ENCODE data around the gene UCHL1. TPM values are rescaled to one million over a fixed set of nuclear protein-coding genes. Genes with fewer than 3 reads are reported as not detected.

Gene UCHL1
- total and polyA plus RNA-seq, 2 experiments from 2014 or later = 111 to 158 TPM

DNA sequence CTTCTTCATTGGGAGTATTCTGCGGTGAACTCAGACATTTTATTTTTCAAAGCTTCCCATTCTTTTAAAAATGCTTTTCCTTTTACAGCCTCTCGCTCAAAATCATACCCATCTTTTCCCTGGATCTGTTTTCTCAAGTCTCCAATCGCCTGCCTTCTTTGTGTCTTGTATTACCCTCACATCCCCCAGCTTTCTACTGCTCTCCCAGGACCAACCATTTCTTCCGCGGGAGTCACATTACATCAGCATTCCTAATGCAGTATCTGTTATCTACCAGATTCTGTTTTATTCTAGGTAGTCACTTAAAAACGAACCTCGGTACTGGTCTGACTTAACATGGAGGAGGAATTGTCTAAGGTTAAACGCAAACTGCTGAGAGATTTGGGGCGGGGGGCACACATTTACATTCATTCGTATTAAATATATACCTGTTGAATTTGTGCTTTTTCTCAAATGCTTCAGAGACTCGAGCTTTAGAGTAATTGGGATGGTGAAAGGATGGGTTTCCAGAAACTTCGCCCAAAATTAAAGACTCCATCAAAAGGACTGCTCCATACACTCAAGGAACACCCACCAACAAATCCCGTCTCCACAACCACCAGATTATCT lies 493 bp upstream of the UCHL1 start:
- Histone ChIP-seq H4K20me1 (ENCODE audit: insufficient read depth, poor library complexity, severe bottlenecking) (no peaks in the 10 kb centered on the region), H3K27me3 (peaks cover 45% of the 10 kb centered on the region), H2AFZ (peak overlapping the region; percentile 84), H3K4me1 (ENCODE audit: insufficient read depth) (peaks cover 11% of the 10 kb centered on the region), H3K4me3 (no peak overlapping the region), H3K36me3 (replicated peaks; ENCODE audit: insufficient read depth, low read depth) (no peaks in the 10 kb centered on the region), H3K4me2 (peak overlapping the region; percentile 98), H3K79me2 (no peaks in the 10 kb centered on the region), H3K9me3 (ENCODE audit: low read depth) (no peaks in the 10 kb centered on the region), H3K27ac (no peak overlapping the region), H3K9me2 (replicated peaks; ENCODE audit: insufficient read depth) (no peaks in the 10 kb centered on the region)
- 4% methylated on average over 13 of the region's 13 CpGs for WGBS (ENCODE audit: low lambda C conversion rate, missing lambda C conversion rate)
- no peak for DNase-seq (ENCODE audit: low spot score)
- TF ChIP-seq, protein P1, sequence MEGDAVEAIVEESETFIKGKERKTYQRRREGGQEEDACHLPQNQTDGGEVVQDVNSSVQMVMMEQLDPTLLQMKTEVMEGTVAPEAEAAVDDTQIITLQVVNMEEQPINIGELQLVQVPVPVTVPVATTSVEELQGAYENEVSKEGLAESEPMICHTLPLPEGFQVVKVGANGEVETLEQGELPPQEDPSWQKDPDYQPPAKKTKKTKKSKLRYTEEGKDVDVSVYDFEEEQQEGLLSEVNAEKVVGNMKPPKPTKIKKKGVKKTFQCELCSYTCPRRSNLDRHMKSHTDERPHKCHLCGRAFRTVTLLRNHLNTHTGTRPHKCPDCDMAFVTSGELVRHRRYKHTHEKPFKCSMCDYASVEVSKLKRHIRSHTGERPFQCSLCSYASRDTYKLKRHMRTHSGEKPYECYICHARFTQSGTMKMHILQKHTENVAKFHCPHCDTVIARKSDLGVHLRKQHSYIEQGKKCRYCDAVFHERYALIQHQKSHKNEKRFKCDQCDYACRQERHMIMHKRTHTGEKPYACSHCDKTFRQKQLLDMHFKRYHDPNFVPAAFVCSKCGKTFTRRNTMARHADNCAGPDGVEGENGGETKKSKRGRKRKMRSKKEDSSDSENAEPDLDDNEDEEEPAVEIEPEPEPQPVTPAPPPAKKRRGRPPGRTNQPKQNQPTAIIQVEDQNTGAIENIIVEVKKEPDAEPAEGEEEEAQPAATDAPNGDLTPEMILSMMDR (IDR thresholded peaks at IDR 0.05; ENCODE audit: poor library complexity) = no peak
- TF ChIP-seq EZH2phosphoT487 (IDR thresholded peaks at IDR 0.05; ENCODE audit: low read depth, severe bottlenecking, unreplicated experiment) (no peak), EZH2 (IDR thresholded peaks at IDR 0.05; ENCODE audit: borderline replicate concordance) (no peak)

DNA sequence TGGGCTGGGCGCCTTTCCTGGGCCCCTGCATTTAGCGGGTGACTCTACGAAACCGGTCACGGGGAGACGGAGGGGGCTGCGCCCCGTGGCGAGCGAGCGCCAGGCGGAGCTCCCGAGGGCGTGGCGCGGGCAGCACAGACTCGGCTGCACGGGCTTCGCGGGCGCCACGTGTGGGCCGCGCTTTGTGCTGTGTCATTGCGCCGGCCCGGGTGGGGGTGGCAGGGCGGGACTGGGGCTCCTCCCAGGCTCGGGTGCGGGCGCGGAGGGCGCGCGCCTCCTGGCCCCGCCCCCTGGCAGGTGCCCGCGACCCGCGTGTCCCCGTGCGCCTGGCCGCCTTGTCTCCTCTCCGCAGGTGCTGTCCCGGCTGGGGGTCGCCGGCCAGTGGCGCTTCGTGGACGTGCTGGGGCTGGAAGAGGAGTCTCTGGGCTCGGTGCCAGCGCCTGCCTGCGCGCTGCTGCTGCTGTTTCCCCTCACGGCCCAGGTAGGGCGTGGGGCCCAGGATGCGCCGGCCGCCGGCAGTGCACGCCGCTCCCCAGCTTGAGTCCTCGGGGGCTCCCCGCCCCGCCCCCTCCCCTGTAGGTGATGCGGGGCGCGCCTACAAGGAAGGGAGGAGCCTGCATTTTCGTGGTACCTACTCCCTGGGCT lies 651 bp downstream of the UCHL1 start:
- Histone ChIP-seq H3K27me3 (peaks cover 45% of the 10 kb centered on the region), H3K27ac (no peak overlapping the region), H3K9me3 (ENCODE audit: low read depth) (no peaks in the 10 kb centered on the region), H3K9me2 (replicated peaks; ENCODE audit: insufficient read depth) (no peaks in the 10 kb centered on the region), H3K79me2 (no peaks in the 10 kb centered on the region), H3K4me1 (ENCODE audit: insufficient read depth) (peaks cover 11% of the 10 kb centered on the region), H3K36me3 (replicated peaks; ENCODE audit: insufficient read depth, low read depth) (no peaks in the 10 kb centered on the region), H3K4me3 (peak overlapping the region; percentile 84), H2AFZ (peak overlapping the region; percentile 84), H3K4me2 (peak overlapping the region; percentile 98), H4K20me1 (ENCODE audit: insufficient read depth, poor library complexity, severe bottlenecking) (no peaks in the 10 kb centered on the region)
- DNase-seq (ENCODE audit: low spot score) = peak; percentile 73
- 1% methylated on average over 17 of the region's 69 CpGs for WGBS (ENCODE audit: low lambda C conversion rate, missing lambda C conversion rate)
- TF ChIP-seq EZH2 (IDR thresholded peaks at IDR 0.05; ENCODE audit: borderline replicate concordance) (no peak), EZH2phosphoT487 (IDR thresholded peaks at IDR 0.05; ENCODE audit: low read depth, severe bottlenecking, unreplicated experiment) (no peak)
- TF ChIP-seq, protein P1 (IDR thresholded peaks at IDR 0.05; ENCODE audit: poor library complexity) = no peak

DNA sequence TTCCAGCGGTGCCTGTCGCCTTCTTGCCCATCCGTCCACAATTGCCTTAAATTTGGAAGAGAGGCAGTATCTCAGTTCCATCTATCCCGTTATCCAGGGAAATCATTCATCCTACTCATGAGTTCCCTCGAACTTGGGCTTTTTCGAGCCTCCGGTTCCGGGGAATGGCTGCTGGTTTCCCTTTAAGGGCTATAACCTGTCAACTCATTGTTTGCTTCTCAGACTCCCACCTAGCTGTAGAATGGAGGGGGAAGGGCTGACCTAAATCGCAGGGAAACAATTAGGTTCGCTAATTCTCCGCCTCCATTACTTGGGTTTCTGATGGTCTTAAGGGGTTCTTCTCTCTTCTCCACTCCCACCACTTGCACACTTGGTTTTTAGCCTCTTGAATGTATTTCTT lies 1.2 kb downstream of the UCHL1 start:
- no peaks in the 10 kb centered on the region for H3K9me3 ChIP-seq (ENCODE audit: low read depth)
- H3K4me1 ChIP-seq (ENCODE audit: insufficient read depth) = peaks cover 11% of the 10 kb centered on the region
- no peaks in the 10 kb centered on the region for H3K9me2 ChIP-seq (replicated peaks; ENCODE audit: insufficient read depth)
- H3K36me3 ChIP-seq (replicated peaks; ENCODE audit: insufficient read depth, low read depth) = no peaks in the 10 kb centered on the region
- 15% methylated on average over 11 of the region's 11 CpGs for WGBS (ENCODE audit: low lambda C conversion rate, missing lambda C conversion rate)
- no peak overlapping the region for H3K27ac ChIP-seq
- peak overlapping the region; percentile 84 for H2AFZ ChIP-seq
- peak overlapping the region; percentile 84 for H3K4me3 ChIP-seq
- H3K79me2 ChIP-seq = no peaks in the 10 kb centered on the region
- TF ChIP-seq EZH2 (IDR thresholded peaks at IDR 0.05; ENCODE audit: borderline replicate concordance) = no peak
- TF ChIP-seq, protein P1 (IDR thresholded peaks at IDR 0.05; ENCODE audit: poor library complexity) = no peak
- TF ChIP-seq EZH2phosphoT487 (IDR thresholded peaks at IDR 0.05; ENCODE audit: low read depth, severe bottlenecking, unreplicated experiment) = no peak
- no peak for DNase-seq (ENCODE audit: low spot score)
- no peaks in the 10 kb centered on the region for H4K20me1 ChIP-seq (ENCODE audit: insufficient read depth, poor library complexity, severe bottlenecking)
- H3K4me2 ChIP-seq = peak overlapping the region; percentile 98
- peaks cover 45% of the 10 kb centered on the region for H3K27me3 ChIP-seq

Measured in hepatocyte (in vitro differentiated cells).